AG04450 (cell line): Measurements from ENCODE around the gene HLA-DRB1. TPM values are rescaled to one million over a fixed set of nuclear protein-coding genes. Genes with fewer than 3 reads are reported as not detected.

Experiments
- CTCF ChIA-PET: fragments of 300-600, 350-600 bp; formaldehyde crosslinking; extraction: SDS; loops from one replicate; lab custom pipeline; 2022; ENCODE audit warnings: antibody characterized with exemption, inconsistent platforms; lab: Charles Lee
- POLR2A ChIA-PET: fragments of 350-600 bp; formaldehyde crosslinking; extraction: SDS; loops from one replicate; lab custom pipeline; 2021; ENCODE audit warnings: antibody characterized with exemption, inconsistent platforms; lab: Yijun Ruan, JAX
- DNase-seq: peaks from one replicate; pipeline ENCODE4 v3.0.0-alpha.2; 2011; ENCODE audit warnings: low read depth, low spot score
- H3K27ac ChIP-seq: one replicate; pipeline ENCODE4 v1.5.1; 2012; ENCODE audit warnings: low read depth, low read length, control low read depth
- H3K27me3 ChIP-seq: one replicate; pipeline ENCODE4 v1.6.0; 2012; ENCODE audit warnings: low read length; ENCODE audit not compliant: control insufficient read depth, insufficient read depth
- H3K4me3 ChIP-seq: 2 replicates; pipeline ENCODE4 v1.5.1; 2011; ENCODE audit warnings: mild to moderate bottlenecking, low read depth, low read length, control low read depth
- H3K9me3 ChIP-seq: 2 replicates; pipeline ENCODE4 v1.5.1; 2012; ENCODE audit warnings: low read length; ENCODE audit not compliant: control insufficient read depth, insufficient read depth
- polyA plus RNA-seq: library from polyadenylated mRNA; depleted of rRNA; stranded (reverse); fragments of >200 nt; gene quantifications from 2 replicates; pipeline ENCODE4 v1.2.3, GENCODE V29; 2011
- TF ChIP-seq, protein P1 (sequence below): IDR thresholded peaks from 2 replicates; pipeline ENCODE4 v1.5.1; 2011; ENCODE audit warnings: low read depth, low read length, control low read depth, inconsistent platforms

HLA-DRB1 gene
- polyA plus RNA-seq, 1 experiment: not detected

DNA sequence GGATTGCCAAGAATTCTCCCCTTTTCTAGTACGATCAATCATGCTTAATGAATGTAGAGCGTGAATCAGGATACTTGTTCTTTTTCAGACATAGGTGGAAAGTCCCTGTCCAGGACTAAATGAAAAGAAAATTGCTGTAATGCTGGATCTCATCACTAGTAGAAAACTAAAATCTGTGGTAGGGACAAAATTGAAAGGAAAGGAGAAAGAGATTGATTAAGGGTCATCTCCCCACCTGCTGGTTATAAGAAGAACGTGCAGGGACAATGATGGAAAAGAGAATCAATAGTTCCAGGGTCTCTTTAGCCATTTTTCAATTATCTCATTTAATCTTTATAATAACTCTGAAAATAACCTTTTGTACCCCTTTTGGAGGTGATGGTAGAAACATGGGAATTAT lies 18.7 kb upstream of the HLA-DRB1 start:
- Histone ChIP-seq H3K27ac (no peak overlapping the region), H3K27me3 (no peaks in the 10 kb centered on the region), H3K4me3 (no peak overlapping the region), H3K9me3 (no peaks in the 10 kb centered on the region)
- DNase-seq: no peak
- CTCF ChIA-PET: no interaction called here
- POLR2A ChIA-PET: no interaction called here
- TF ChIP-seq, protein P1, sequence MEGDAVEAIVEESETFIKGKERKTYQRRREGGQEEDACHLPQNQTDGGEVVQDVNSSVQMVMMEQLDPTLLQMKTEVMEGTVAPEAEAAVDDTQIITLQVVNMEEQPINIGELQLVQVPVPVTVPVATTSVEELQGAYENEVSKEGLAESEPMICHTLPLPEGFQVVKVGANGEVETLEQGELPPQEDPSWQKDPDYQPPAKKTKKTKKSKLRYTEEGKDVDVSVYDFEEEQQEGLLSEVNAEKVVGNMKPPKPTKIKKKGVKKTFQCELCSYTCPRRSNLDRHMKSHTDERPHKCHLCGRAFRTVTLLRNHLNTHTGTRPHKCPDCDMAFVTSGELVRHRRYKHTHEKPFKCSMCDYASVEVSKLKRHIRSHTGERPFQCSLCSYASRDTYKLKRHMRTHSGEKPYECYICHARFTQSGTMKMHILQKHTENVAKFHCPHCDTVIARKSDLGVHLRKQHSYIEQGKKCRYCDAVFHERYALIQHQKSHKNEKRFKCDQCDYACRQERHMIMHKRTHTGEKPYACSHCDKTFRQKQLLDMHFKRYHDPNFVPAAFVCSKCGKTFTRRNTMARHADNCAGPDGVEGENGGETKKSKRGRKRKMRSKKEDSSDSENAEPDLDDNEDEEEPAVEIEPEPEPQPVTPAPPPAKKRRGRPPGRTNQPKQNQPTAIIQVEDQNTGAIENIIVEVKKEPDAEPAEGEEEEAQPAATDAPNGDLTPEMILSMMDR: no peak

DNA sequence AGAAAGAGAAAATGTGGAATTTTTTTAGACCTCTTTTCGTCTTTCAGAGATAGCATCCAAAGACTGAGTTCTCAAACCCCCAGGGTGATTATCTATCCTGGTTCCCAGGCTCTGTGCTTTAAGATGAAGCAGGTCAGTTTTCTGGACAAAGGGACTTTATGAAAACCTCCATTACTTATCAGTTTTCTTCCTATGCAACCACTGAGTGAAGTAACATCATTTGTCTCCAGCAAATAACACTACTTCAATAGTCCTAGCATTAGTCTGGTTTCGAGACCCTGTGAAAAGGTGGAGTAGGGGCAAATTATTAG lies 18.3 kb upstream of the HLA-DRB1 start:
- H3K9me3 ChIP-seq: no peaks in the 10 kb centered on the region
- POLR2A ChIA-PET: no interaction called here
- no peak overlapping the region for H3K27ac ChIP-seq
- no peak for DNase-seq
- H3K27me3 ChIP-seq: no peaks in the 10 kb centered on the region
- H3K4me3 ChIP-seq: no peak overlapping the region
- CTCF ChIA-PET: no interaction called here
- TF ChIP-seq, protein P1: no peak

DNA sequence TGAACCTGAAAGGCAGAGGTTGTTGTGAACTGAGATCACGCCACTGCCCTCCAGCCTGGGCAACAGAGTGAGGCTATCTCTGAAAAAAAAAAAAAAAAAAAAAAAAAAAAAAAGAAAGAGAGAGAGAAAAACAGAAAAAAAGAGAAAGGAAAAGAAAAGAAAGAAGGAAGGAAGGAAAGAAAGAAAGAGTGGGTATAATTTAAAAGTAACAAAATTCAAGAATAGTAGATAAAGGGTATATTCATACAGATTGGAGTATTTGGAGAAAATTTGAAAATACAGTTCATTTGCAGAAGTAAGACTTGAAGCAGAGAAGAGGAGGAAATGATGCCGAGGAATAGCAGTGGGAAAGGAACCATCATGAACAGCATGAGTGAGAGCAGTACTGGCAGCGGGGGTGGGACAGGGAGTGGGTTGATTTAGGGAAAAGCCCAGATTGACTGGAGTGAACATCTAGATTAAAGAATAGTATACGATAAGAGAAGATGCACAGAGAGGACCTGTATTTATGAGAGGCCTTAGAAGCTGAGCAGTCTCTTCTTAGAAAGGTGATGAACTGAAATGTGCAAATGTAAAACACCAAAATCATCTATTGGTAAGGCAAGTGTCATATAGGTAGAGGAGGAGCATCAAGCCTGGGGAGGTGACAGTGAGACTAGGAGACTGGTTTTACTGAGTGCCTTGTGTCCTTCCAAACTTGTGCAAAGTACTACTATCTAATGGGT lies 17.8 kb upstream of the HLA-DRB1 start:
- no peak overlapping the region for H3K4me3 ChIP-seq
- no peaks in the 10 kb centered on the region for H3K9me3 ChIP-seq
- TF ChIP-seq, protein P1: no peak
- H3K27ac ChIP-seq: no peak overlapping the region
- ChIA-PET CTCF (no interaction called here), POLR2A (no interaction called here)
- H3K27me3 ChIP-seq: no peaks in the 10 kb centered on the region
- DNase-seq: no peak

DNA sequence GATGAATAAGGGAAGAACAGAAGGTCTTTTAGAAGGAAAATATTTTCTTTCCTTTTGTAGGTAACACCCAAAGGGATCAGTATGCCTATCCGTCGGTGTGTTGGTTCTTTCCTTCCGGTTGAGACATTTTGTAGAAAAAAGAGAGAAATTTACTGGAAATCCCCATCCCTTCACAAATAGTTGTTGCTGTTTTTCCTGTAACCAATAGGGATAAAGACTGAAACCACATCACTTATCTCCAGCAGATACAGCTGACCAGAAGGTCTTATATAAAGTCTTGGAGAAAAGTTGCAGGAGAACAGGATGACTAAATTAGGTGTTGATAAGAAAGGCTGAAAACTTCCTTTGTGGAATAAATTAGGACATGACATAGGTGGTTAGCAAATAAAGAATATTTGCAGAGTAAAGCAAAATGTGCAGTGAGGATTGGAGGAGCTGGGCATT lies 14.8 kb upstream of the HLA-DRB1 start:
- CTCF ChIA-PET: no interaction called here
- Histone ChIP-seq H3K27me3 (no peaks in the 10 kb centered on the region), H3K4me3 (no peak overlapping the region), H3K27ac (no peak overlapping the region), H3K9me3 (no peaks in the 10 kb centered on the region)
- TF ChIP-seq, protein P1: no peak
- no peak for DNase-seq
- POLR2A ChIA-PET: no interaction called here

DNA sequence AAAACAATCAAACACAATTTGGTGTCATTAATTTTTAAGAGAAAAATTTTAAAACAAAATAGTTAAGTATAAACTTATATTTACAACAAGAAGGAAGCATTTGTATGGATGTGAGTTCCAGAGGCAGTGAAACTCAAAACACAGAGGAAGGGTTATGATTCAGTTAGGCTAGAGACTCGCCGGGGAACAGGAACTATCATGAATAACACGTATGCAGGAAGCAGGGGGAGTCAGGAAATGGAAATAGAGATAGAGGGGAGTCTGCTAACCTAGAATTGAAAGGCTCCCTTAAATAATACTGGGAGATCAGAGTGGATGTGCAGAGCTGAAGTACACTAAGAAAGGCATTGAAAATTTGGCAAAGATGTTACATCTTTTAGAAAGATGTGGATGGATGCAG lies 14.2 kb upstream of the HLA-DRB1 start:
- H3K27me3 ChIP-seq: no peaks in the 10 kb centered on the region
- TF ChIP-seq, protein P1: no peak
- no peaks in the 10 kb centered on the region for H3K9me3 ChIP-seq
- CTCF ChIA-PET: no interaction called here
- DNase-seq: no peak
- no peak overlapping the region for H3K4me3 ChIP-seq
- H3K27ac ChIP-seq: no peak overlapping the region
- POLR2A ChIA-PET: no interaction called here
